GM12892 (cell line): ENCODE results near the gene SP1.
A peak's percentile ranks its signal among the peaks of the same experiment; 100 is the strongest.
"Not testable (repeated sequence)": the region's sequence is repeated elsewhere in the genome, so short reads cannot be mapped to it uniquely, and the experiment has no call there.

ENCODE experiments used
- DNase-seq: peaks from one replicate; pipeline ENCODE4 v3.0.0; 2011; ENCODE audit not compliant: insufficient read length
- FAIRE-seq: peaks from 2 replicates; lab custom pipeline; 2011; peaks lifted over from hg19 to GRCh38; lab: Jason Lieb, UNC
- POLR2A ChIP-seq: IDR thresholded peaks from 2 replicates; pipeline ENCODE4 v1.6.1; 2011; ENCODE audit warnings: low read depth, low read length, control low read depth
- POLR2AphosphoS5 ChIP-seq: IDR thresholded peaks from 2 replicates; pipeline ENCODE4 v1.6.1; 2011; ENCODE audit warnings: low read depth, low read length, control low read depth
- TAF1 ChIP-seq: IDR thresholded peaks from 2 replicates; pipeline ENCODE4 v1.6.1; 2011; ENCODE audit warnings: low read depth, mild to moderate bottlenecking, control low read depth, low read length, borderline replicate concordance

The SP1 gene

DNA sequence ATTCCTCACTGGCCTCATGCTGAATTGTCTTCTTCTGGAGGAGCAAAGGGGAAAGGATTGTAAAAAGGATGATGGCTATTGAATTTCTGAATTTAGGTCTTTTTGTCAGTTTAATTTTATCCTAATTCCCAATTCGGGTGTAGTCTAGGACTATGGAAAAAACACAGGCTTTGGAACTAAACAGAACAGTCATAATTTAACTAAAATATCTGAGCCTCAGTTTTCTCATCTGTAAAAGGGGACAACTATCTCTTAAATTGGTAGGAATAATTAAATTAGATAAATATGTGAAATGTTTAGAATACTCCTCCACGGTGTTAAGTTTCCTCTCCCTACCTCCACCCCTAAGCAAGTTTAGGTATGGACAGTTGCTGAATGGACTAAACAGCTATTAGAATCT is 3.2 kb upstream of the SP1 start:
- TF ChIP-seq TAF1: no peak
- no peak for TF ChIP-seq POLR2A
- TF ChIP-seq POLR2AphosphoS5: no peak
- FAIRE-seq: no peak
- DNase-seq: no peak

- DNase-seq (no peak), FAIRE-seq (no peak)
- no peak for TF ChIP-seq TAF1
- no peak for TF ChIP-seq POLR2AphosphoS5
- no peak for TF ChIP-seq POLR2A
Measured at GRCh38 chr12:53378222-53378621, 1.8 kb upstream of the SP1 start.

- no peak for FAIRE-seq
- TF ChIP-seq TAF1: no peak; the same call in 1 of the 2 replicates
- no peak for TF ChIP-seq POLR2A
- no peak for TF ChIP-seq POLR2AphosphoS5
- no peak for DNase-seq
Measured at GRCh38 chr12:53378724-53379388, 1.1 kb upstream of the SP1 start.

- TF ChIP-seq POLR2AphosphoS5: peak; percentile 98
- peak; percentile 97 for TF ChIP-seq POLR2A
- TF ChIP-seq TAF1: 0 out of 2 replicates have a peak, but pooled peaks have one; percentile 64
- FAIRE-seq (peak; percentile 97), DNase-seq (peak; percentile 73)
Measured at GRCh38 chr12:53379389-53380103, 430 bp upstream of the SP1 start.

- DNase-seq (no peak), FAIRE-seq (no peak)
- TF ChIP-seq POLR2AphosphoS5 (no peak), POLR2A (no peak), TAF1 (no peak)
Measured at GRCh38 chr12:53380794-53381730, 1.1 kb downstream of the SP1 start.

- no peak for FAIRE-seq
- TF ChIP-seq POLR2AphosphoS5: no peak
- DNase-seq: no peak
Measured at GRCh38 chr12:53381731-53382630, 2.0 kb downstream of the SP1 start.

GRCh38 chr12:53383258-53383657 is 3.3 kb downstream of the SP1 start:
- DNase-seq: no peak
- TF ChIP-seq POLR2AphosphoS5: no peak
- FAIRE-seq: no peak

DNA sequence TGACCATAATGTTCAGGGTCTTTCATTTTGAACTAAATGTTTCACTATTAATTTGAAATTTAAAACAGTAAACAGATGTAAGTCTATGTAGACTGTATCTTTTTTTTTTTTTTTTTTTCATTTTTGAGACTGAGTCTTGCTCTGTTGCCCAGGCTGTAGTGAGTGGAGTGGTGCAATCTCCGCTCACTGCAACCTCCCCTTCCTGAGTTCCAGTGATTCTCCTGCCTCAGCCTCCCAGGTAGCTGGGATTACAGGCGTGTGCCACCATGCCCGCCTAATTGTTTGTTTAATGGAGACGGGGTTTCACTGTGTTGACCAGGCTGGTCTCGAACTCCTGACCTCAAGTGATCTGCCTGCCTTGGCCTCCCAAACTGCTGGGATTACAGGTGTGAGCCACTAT is 6.4 kb downstream of the SP1 start:
- not testable (repeated sequence) for FAIRE-seq, DNase-seq

GRCh38 chr12:53388932-53389331 is 9.0 kb downstream of the SP1 start:
- no peak for FAIRE-seq

GRCh38 chr12:53389702-53390101 is 9.7 kb downstream of the SP1 start:
- FAIRE-seq (peak; percentile 33), DNase-seq (no peak)
- TF ChIP-seq TAF1: no peak
- TF ChIP-seq POLR2AphosphoS5: no peak
- TF ChIP-seq POLR2A: no peak

More at GRCh38 chr12:53388932-53389331, 9.0 kb downstream of the SP1 start:
- DNase-seq: no peak
- TF ChIP-seq POLR2AphosphoS5 (no peak), POLR2A (no peak), TAF1 (no peak)

DNA sequence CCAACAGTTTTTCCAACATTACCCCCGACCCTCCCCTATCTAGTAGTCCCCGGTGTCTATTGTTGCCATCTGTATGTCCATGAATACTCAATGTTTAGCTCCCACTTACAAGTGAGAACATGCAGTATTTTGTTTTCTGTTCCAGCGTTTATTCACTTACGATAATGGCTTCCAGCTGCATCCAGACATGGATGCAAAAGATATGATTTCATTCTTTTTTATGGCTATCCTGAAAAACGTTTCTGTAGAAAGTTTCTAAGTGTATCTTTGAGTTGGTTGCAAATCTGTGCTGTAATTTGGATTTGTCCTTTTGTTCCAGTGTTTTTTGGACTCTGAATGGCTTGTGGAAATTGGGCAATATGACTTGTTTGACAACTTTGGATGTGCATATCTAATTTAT is 11.7 kb downstream of the SP1 start:
- FAIRE-seq: no peak
- no peak for DNase-seq
- TF ChIP-seq TAF1: no peak
- TF ChIP-seq POLR2A: no peak
- no peak for TF ChIP-seq POLR2AphosphoS5
